ENCODE results near the gene SLC16A5. TPM values are rescaled to one million over a fixed set of nuclear protein-coding genes. Genes with fewer than 3 reads are reported as not detected.
"Not testable (repeated sequence)": the region's sequence is repeated elsewhere in the genome, so short reads cannot be mapped to it uniquely, and the experiment has no call there.

The SLC16A5 gene
- total RNA-seq, 1 experiment from 2014 or later = 20.0 TPM

DNA sequence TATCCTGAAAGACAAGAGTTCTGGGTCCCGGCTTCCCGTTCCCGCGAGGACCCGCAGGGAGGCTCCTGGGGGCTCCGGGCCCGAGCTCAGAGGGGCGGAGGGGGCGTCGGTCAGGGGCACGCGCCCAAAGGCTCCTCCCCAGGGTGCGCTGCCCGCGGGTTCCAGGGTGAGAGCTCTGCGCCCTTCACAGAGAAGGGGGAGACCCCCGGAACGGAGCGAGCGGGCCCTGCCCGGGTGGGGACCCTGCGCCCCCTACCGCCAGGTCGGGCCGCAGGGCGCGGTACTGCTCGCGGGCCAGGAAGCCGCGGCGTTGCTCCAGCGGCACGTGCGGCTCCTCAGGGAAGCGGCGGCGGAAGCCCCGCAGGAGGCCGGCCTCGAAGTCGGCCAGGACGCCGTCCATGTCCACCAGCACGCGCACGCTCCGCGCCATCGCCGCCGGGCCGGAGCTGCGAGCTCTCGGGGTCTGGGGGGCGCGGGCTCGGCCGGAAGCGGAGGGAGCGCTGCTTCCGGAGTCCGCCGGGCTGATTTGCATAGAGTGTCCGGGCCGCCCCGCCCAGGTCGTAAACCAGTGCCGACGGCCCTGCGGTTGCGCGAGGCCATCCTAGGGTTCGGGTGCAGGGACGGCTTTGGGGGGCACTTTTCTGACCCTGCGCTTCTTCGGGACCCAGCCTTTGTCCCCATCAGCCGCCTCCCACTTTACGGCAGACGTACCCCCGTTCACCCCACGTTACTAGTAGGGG lies 43.7 kb downstream of the SLC16A5 start, which contains the start of gene NT5C:
Gene NT5C, minus strand, starts transcription at position 465 of the 740 bp plus-strand sequence. Its CDS starts 35 bp downstream, at position 430.
- DNase-seq (ENCODE audit: extremely low read depth, low read depth) = peak; percentile 76

GRCh38 chr17:75132018-75133000 lies 44.6 kb downstream of the SLC16A5 start:
- not testable (repeated sequence) for DNase-seq (ENCODE audit: extremely low read depth, low read depth)

DNA sequence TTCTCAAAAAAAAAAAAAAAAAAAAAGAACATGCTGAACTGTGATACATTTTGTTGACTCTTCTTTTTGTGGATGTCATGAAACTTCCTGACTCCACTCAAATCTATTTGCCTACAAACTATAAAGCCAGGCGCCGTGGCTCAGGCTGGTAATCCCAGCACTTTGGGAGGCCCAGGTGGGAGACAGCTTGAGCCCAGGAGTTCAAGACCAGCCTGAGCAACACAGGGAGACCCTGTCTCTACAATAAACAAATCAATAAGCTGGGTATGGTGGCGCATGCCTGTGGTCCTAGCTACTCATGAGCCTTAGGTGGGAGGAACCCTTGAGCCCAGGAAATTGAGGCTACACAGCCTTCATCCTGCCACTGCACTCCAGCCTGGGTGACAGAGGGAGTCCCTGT lies 45.2 kb downstream of the SLC16A5 start:
- DNase-seq (ENCODE audit: extremely low read depth, low read depth) = no peak

- not testable (repeated sequence) for DNase-seq (ENCODE audit: extremely low read depth, low read depth)
Observed at GRCh38 chr17:75133607-75134347, 46.0 kb downstream of the SLC16A5 start.

DNA sequence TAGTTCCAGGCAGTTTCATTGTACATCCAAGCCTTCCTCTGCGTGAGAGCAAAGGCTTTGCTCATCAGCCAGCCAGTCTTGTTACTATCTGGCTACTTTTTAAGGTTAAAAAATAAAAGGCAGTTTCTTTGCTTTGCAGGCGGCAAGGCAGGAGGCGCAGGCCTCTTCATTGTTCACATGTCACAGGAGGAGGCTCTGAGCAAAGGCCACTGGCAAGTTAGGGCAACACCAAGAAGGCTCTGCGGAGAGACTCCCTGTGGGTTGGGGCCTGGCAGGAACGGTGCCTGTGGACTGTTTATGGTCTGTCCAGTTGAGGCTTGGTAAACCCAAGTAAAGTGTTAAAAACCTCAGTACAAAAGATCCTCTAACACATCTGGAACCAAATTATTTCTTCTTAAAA lies 47.7 kb downstream of the SLC16A5 start:
- no peak for DNase-seq (ENCODE audit: extremely low read depth, low read depth)

GRCh38 chr17:75135946-75136345 lies 48.2 kb downstream of the SLC16A5 start:
- no peak for DNase-seq (ENCODE audit: extremely low read depth, low read depth)

DNA sequence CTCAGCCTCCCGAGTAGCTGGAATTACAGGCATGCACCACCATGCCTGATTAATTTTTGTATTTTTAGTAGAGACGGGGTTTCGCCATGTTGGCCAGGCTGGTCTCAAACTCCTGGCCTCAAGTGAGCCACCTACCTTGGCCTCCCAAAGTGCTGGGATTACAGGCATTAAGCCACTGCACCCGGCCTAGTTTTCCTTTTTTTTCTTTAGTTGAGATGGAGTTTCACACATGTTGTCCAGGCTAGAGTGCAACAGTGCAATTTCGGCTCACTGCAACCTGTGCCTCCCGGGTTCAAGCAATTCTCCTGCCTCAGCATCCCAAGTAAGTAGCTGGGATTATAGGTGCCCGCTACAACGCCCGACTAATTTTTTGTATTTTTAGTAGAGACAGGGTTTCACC lies 50.0 kb downstream of the SLC16A5 start:
- not testable (repeated sequence) for DNase-seq (ENCODE audit: extremely low read depth, low read depth)

DNA sequence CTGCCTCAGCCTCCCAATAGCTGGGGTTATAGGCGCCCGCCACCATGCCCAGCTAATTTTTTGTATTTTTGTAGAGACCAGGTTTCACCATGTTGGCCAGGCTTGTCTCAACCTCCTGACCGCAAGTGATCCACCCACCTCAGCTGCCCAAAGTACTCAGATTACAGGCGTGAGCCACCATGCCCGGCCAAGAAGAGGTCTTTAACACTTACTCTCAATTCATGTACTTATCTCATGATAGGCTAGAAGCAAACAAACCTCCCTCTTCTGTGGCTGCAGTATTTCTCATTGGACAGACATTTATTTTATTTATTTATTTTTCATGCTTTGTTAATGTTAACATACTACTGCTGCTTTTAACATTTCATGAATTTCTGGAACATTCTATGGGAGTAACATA lies 50.8 kb downstream of the SLC16A5 start:
- no peak for DNase-seq (ENCODE audit: extremely low read depth, low read depth)

GRCh38 chr17:75142236-75142971 lies 54.6 kb downstream of the SLC16A5 start:
- DNase-seq (ENCODE audit: extremely low read depth, low read depth) = no peak

- no peak for DNase-seq (ENCODE audit: extremely low read depth, low read depth)
Observed at GRCh38 chr17:75144816-75145512, 57.2 kb downstream of the SLC16A5 start.

DNA sequence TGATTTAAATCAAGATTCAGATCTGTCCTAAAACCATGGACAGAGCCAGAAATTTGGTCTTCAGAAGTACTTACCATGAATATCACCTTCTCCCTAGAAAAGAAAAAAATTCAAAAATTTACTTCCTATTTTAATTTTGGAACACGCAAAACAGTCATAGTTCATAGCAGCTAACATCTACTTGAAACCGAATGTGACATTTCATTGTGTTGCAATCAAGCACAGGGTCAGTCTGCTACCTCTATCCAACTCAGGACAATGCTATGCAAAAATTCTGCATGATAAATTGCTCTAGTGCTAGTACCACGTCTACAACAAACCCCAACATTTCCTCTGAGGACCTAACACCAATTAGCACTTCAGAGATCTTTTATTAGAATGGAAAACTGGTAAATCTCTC lies 58.8 kb downstream of the SLC16A5 start:
- no peak for DNase-seq (ENCODE audit: extremely low read depth, low read depth)

DNA sequence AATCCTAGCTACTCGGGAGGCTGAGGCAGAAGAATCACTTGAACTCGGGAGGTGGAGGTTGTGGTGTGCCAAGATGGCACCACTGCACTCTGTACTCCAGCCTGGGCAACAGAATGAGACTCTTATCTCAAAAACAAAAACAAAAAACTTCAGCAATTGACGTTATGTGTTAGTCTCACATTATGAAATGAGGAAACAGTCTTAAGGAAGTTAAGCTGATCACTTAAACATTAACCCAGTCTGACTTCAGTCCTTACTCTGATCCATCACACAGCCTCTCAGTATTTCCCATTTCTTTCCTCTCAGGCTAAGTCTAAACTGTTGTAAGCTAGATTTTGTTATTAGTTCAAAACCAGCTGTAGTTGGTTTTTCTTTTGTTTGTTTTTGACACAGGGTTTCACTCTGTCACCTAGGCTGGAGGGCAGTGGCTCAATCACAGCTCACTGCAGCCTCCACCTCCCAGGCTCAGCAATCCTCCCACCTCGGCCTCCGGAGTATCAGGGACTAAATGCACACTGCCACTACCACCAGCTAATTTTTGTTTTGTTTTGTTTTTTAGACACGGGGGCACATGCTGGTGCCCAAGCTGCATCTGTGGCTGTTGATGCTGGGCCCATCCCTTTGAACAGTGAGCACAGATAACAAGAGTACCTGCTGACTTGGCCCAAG lies 60.3 kb downstream of the SLC16A5 start:
- DNase-seq (ENCODE audit: extremely low read depth, low read depth) = no peak

DNA sequence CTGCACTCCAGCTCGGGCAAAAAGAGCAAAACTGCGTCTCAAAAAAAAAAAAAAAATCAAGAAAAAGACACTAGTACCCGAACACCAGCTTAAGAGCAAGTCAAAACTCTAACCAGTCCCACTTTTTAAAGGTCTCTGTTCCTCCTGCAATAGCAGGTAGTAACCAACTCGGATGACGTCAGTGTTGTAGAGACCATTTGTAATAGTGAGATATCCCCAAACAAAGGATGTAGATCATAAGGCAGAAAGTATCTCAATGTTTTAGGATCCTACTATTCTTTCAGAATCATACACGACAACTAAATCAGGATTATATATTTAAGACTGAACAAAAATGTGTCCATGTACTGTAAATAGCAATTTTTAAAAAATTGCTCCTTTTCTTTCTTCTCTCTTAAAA lies 64.2 kb downstream of the SLC16A5 start:
- DNase-seq (ENCODE audit: extremely low read depth, low read depth) = no peak

DNA sequence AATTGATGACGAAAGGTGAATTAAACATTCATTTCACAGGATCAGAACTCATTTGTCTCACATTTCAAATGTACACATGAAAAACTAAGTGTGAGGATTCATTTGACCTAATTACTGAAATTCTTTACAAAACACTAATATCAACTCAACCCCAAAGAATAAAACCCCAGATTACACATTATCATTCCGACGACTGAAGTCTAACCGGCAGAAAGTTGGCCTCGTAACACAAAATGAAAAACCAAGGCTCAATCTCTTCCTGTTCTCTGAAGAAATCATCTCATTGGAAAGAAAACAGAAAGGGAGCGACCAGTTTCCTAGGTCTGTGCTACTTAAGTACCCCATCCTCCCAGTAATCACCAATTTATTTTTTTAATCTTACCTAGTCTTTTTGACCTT lies 64.8 kb downstream of the SLC16A5 start:
- DNase-seq (ENCODE audit: extremely low read depth, low read depth) = no peak

DNA sequence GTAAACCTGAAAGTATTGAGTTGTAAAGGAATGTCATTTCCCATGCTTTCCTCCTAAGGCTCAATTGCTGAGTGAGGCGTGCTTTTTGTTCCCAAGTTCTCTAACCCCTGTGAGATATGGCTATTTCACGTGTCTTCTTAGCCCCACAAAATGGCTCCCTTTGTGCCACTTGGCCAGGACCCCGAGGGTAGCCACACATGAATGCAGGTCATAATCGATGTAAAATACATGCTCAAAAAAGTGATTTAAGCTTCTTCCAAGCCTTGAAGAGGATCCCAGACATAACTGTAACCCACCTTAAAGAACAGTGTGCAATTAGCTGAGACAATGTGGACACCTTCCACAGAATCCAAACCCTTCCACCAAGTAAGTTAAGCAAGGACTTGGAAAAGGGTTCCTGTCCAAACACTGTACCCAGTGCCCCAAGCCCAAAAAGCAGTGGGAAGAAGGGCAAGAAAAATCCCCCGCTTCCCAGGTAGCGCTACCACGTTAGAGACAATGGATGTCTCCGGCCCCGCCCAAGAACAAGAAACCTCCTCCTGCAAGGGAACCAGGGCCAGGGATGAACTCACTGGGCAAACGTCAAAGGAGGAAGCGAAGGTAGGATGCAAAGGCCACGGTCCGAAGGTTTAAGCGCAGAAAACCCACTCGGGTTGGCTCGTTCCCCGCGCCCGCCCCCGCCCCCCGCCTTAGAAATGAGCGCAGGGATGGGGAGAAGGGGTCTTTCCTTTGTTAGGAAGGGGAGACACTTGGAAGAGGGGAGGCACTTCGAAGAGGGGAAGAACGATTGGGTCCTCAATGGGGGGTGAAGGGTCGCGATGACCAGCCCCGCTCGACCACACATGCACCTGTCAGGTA lies 65.4 kb downstream of the SLC16A5 start:
- DNase-seq (ENCODE audit: extremely low read depth, low read depth) = no peak

- DNase-seq (ENCODE audit: extremely low read depth, low read depth) = no peak
Observed at GRCh38 chr17:75153780-75154194, 66.0 kb downstream of the SLC16A5 start.

- peak; percentile 99 for DNase-seq (ENCODE audit: extremely low read depth, low read depth)
Observed at GRCh38 chr17:75154195-75155106, 66.7 kb downstream of the SLC16A5 start, which contains the start of gene JPT1. Gene JPT1 (minus strand): TSS chr17:75154512. CDS start chr17:75154397, 115 bp downstream.
